Muscle of leg (tissue), 11 donors: Measurements from ENCODE around the gene PTGES3L. TPM values are rescaled to one million over a fixed set of nuclear protein-coding genes. Genes with fewer than 3 reads are reported as not detected.
"Not testable (repeated sequence)": the region's sequence is repeated elsewhere in the genome, so short reads cannot be mapped to it uniquely, and the experiment has no call there.

ENCODE experiments used
- DNase-seq: peaks from one replicate; pipeline ENCODE4 v3.0.0; 2013
- H3K27ac ChIP-seq: one replicate; pipeline ENCODE4 v1.5.1; 2013; ENCODE audit warnings: mild to moderate bottlenecking, low read length, control low read depth
- H3K27me3 ChIP-seq: one replicate; pipeline ENCODE4 v1.6.1; 2013; ENCODE audit warnings: low read length; ENCODE audit not compliant: control insufficient read depth, insufficient read depth
- H3K36me3 ChIP-seq: one replicate; pipeline ENCODE4 v1.6.1; 2013; ENCODE audit warnings: low read length; ENCODE audit not compliant: control insufficient read depth, insufficient read depth
- H3K4me1 ChIP-seq: one replicate; pipeline ENCODE4 v1.6.1; 2013; ENCODE audit warnings: low read length; ENCODE audit not compliant: control insufficient read depth, insufficient read depth
- H3K4me3 ChIP-seq: one replicate; pipeline ENCODE4 v1.5.1; 2013; ENCODE audit warnings: low read length, control low read depth
- H3K9me3 ChIP-seq: replicated peaks from 2 replicates; pipeline ENCODE4 v1.6.1; 2013; ENCODE audit warnings: low read depth, low read length; ENCODE audit not compliant: control insufficient read depth
- WGBS: methylation state at CpG from one replicate; pipeline ENCODE4 v1.1.5; 2013; ENCODE audit warnings: missing lambda C conversion rate; ENCODE audit not compliant: insufficient coverage; 5-methylcytosine and 5-hydroxymethylcytosine counted together
- polyA plus RNA-seq, 8 donors: library from polyadenylated mRNA; unstranded; fragments of 120-200 nt; gene quantifications; one replicate each; pipeline versions ENCODE4 v1.2.1 to v1.2.3, GENCODE V29; 2013; ENCODE audit warnings: inconsistent platforms in 1 of 8, low replicate concordance in 1 of 8; ENCODE audit not compliant: insufficient read length in 8 of 8, insufficient read depth in 1 of 8
- total RNA-seq: library from RNA; stranded (reverse); fragments of 120-200 nt; gene quantifications from one replicate; pipeline ENCODE4 v1.2.4, GENCODE V29; 2013

PTGES3L gene
- total and polyA plus RNA-seq, 9 donors: 37.3 to 81.2 (median 58.1) TPM

- H3K4me3 ChIP-seq: no peak overlapping the region
- H3K27ac ChIP-seq: peak overlapping the region; percentile 32
- DNase-seq: peak; percentile 50
- no peaks in the 10 kb centered on the region for H3K9me3 ChIP-seq
- no peaks in the 10 kb centered on the region for H3K36me3 ChIP-seq
- H3K27me3 ChIP-seq: no peaks in the 10 kb centered on the region
- H3K4me1 ChIP-seq: peaks cover 12% of the 10 kb centered on the region
- WGBS: no CpG with 5 or more reads among the region's 3 CpGs
These were observed 59.0 kb downstream of the PTGES3L start for GRCh38 chr17:42920922-42921321.

GRCh38 chr17:42920106-42920900 is 59.6 kb downstream of the PTGES3L start:
- H3K4me1 ChIP-seq: peaks cover 12% of the 10 kb centered on the region

GRCh38 chr17:42919522-42920077 is 60.3 kb downstream of the PTGES3L start:
- not testable (repeated sequence) for H3K9me3 ChIP-seq, H3K27ac ChIP-seq
- WGBS: 46% methylated on average over 5 of the region's 10 CpGs

More at GRCh38 chr17:42920106-42920900, 59.6 kb downstream of the PTGES3L start:
- Histone ChIP-seq H3K9me3 (no peaks in the 10 kb centered on the region), H3K36me3 (no peaks in the 10 kb centered on the region), H3K27ac (peak overlapping the region; percentile 32), H3K27me3 (no peaks in the 10 kb centered on the region), H3K4me3 (no peak overlapping the region)
- WGBS: 48% methylated on average over 2 of the region's 10 CpGs
- no peak for DNase-seq

GRCh38 chr17:42918902-42919521 is 60.9 kb downstream of the PTGES3L start:
- H3K27me3 ChIP-seq: no peaks in the 10 kb centered on the region
- WGBS: no CpG with 5 or more reads among the region's 3 CpGs
- H3K36me3 ChIP-seq: no peaks in the 10 kb centered on the region
- H3K4me3 ChIP-seq: no peak overlapping the region
- DNase-seq: peak; percentile 21
- H3K9me3 ChIP-seq: no peaks in the 10 kb centered on the region
- peak overlapping the region; percentile 9 for H3K27ac ChIP-seq
- H3K4me1 ChIP-seq: peaks cover 10% of the 10 kb centered on the region

More at GRCh38 chr17:42919522-42920077, 60.3 kb downstream of the PTGES3L start:
- not testable (repeated sequence) for H3K4me1 ChIP-seq, DNase-seq, H3K27me3 ChIP-seq, H3K36me3 ChIP-seq, H3K4me3 ChIP-seq

Other genes starting within 250 kb of the PTGES3L start
- gene EZH1, start 235.0 kb downstream of the PTGES3L start, total RNA-seq: 20.4 TPM
- 10 to 100 TPM; 15.6 to 21.8 (median 18.0) TPM for gene EZH1, start 235.0 kb downstream of the PTGES3L start, polyA plus RNA-seq
- 35.9 TPM for gene RAMP2, start 218.9 kb downstream of the PTGES3L start, total RNA-seq
- gene RAMP2, start 218.9 kb downstream of the PTGES3L start, polyA plus RNA-seq: 10 to 100 TPM; 56.8 to 87.2 (median 73.2) TPM
- gene VPS25, start 206.6 kb downstream of the PTGES3L start, total RNA-seq: 41.0 TPM
- 10 to 100 TPM; 28.7 to 40.0 (median 32.6) TPM for gene VPS25, start 206.6 kb downstream of the PTGES3L start, polyA plus RNA-seq
- 0.09 TPM for gene WNK4, start 199.5 kb downstream of the PTGES3L start, total RNA-seq
- 1 to 10 TPM in 3 of 8 donors, under 1 TPM in 5; 0.20 to 1.2 (median 0.67) TPM for gene WNK4, start 199.5 kb downstream of the PTGES3L start, polyA plus RNA-seq
- gene COA3, start 181.4 kb downstream of the PTGES3L start, total RNA-seq: 84.1 TPM
- 10 to 100 TPM; 53.6 to 63.9 (median 59.5) TPM for gene COA3, start 181.4 kb downstream of the PTGES3L start, polyA plus RNA-seq
- 0.04 TPM for gene CNTD1, start 181.2 kb downstream of the PTGES3L start, total RNA-seq
- 1 to 10 TPM in 3 of 8 donors, under 1 TPM in 5; 0.37 to 1.6 (median 0.81) TPM for gene CNTD1, start 181.2 kb downstream of the PTGES3L start, polyA plus RNA-seq
- gene BECN1, start 155.8 kb downstream of the PTGES3L start, total RNA-seq: 37.7 TPM
- 10 to 100 TPM; 39.8 to 53.5 (median 45.1) TPM for gene BECN1, start 155.8 kb downstream of the PTGES3L start, polyA plus RNA-seq
- 26.1 TPM for gene PSME3, start 146.7 kb downstream of the PTGES3L start, total RNA-seq
- gene PSME3, start 146.7 kb downstream of the PTGES3L start, polyA plus RNA-seq: 10 to 100 TPM; 46.2 to 67.9 (median 55.3) TPM
- 0.66 TPM for gene AOC2, start 135.5 kb downstream of the PTGES3L start, total RNA-seq
- 1 to 10 TPM in 1 of 8 donors, under 1 TPM in 7; 0.41 to 1.2 (median 0.84) TPM for gene AOC2, start 135.5 kb downstream of the PTGES3L start, polyA plus RNA-seq
- 6.9 TPM for gene AOC3, start 128.9 kb downstream of the PTGES3L start, total RNA-seq
- gene AOC3, start 128.9 kb downstream of the PTGES3L start, polyA plus RNA-seq: 10 to 100 TPM; 11.7 to 23.6 (median 18.2) TPM
- not detected for gene G6PC1, start 79.3 kb downstream of the PTGES3L start, total RNA-seq
- under 1 TPM in 3 of 8 donors, not detected in 5; 0.08 to 0.43 (median 0.26) TPM for gene G6PC1, start 79.3 kb downstream of the PTGES3L start, polyA plus RNA-seq
- 35.4 TPM for gene AARSD1, start 15.6 kb downstream of the PTGES3L start, total RNA-seq
- gene AARSD1, start 15.6 kb downstream of the PTGES3L start, polyA plus RNA-seq: 10 to 100 TPM; 46.5 to 67.1 (median 56.1) TPM
- gene RUNDC1, start 485 bp upstream of the PTGES3L start, total RNA-seq: 5.3 TPM
- gene RUNDC1, start 485 bp upstream of the PTGES3L start, polyA plus RNA-seq: 1 to 10 TPM; 7.3 to 8.3 (median 7.6) TPM
- 3,028 TPM for gene RPL27, start 18.3 kb upstream of the PTGES3L start, total RNA-seq
- gene RPL27, start 18.3 kb upstream of the PTGES3L start, polyA plus RNA-seq: 1,000 to 10,000 TPM; 2,184 to 2,871 (median 2,448) TPM
- 7.6 TPM for gene IFI35, start 26.7 kb upstream of the PTGES3L start, total RNA-seq
- 10 to 100 TPM in 1 of 8 donors, 1 to 10 TPM in 7; 4.5 to 11.1 (median 6.5) TPM for gene IFI35, start 26.7 kb upstream of the PTGES3L start, polyA plus RNA-seq
- 50.4 TPM for gene VAT1, start 42.3 kb upstream of the PTGES3L start, total RNA-seq
- gene VAT1, start 42.3 kb upstream of the PTGES3L start, polyA plus RNA-seq: 10 to 100 TPM; 59.3 to 95.3 (median 77.3) TPM
- gene RND2, start 45.2 kb upstream of the PTGES3L start, total RNA-seq: 0.35 TPM
- gene RND2, start 45.2 kb upstream of the PTGES3L start, polyA plus RNA-seq: 1 to 10 TPM in 3 of 8 donors, under 1 TPM in 5; 0.48 to 1.2 (median 0.83) TPM
- gene BRCA1, start 145.3 kb upstream of the PTGES3L start, total RNA-seq: 11.2 TPM
- 10 to 100 TPM in 2 of 8 donors, 1 to 10 TPM in 6; 8.1 to 12.3 (median 9.0) TPM for gene BRCA1, start 145.3 kb upstream of the PTGES3L start, polyA plus RNA-seq
- 46.8 TPM for gene NBR1, start 191.1 kb upstream of the PTGES3L start, total RNA-seq
- gene NBR1, start 191.1 kb upstream of the PTGES3L start, polyA plus RNA-seq: 10 to 100 TPM; 47.0 to 64.5 (median 54.1) TPM
- 7.8 TPM for gene TMEM106A, start 231.8 kb upstream of the PTGES3L start, total RNA-seq
- 10 to 100 TPM in 1 of 8 donors, 1 to 10 TPM in 7; 5.9 to 10.4 (median 7.8) TPM for gene TMEM106A, start 231.8 kb upstream of the PTGES3L start, polyA plus RNA-seq
- gene CCDC200, start 248.5 kb upstream of the PTGES3L start, total RNA-seq: not detected
- gene CCDC200, start 248.5 kb upstream of the PTGES3L start, polyA plus RNA-seq: 10 to 100 TPM in 2 of 8 donors, 1 to 10 TPM in 6; 3.2 to 13.1 (median 7.3) TPM